Breast epithelium (tissue), 4 donors: Measurements from ENCODE around the gene CCDC183. TPM values are rescaled to one million over a fixed set of nuclear protein-coding genes. Genes with fewer than 3 reads are reported as not detected.
"Not testable (repeated sequence)": the region's sequence is repeated elsewhere in the genome, so short reads cannot be mapped to it uniquely, and the experiment has no call there.

Experiments
- DNase-seq, 2 donors: peaks; one replicate each; pipeline ENCODE4 v3.0.0-alpha.2; 2019; ENCODE audit warnings: low spot score in 2 of 2
- H3K27ac ChIP-seq, 2 donors: fragments of 200-600 bp; sonication (generic) in 1 of 2; one replicate each; pipeline ENCODE4 v1.5.1; 2016 to 2019; ENCODE audit warnings: mild to moderate bottlenecking in 1 of 2
- H3K27me3 ChIP-seq, 2 donors: fragments of 200-600 bp; sonication (generic) in 1 of 2; one replicate each; pipeline versions ENCODE4 v1.5.1 to v1.6.0; 2017 to 2019; ENCODE audit warnings: control low read depth in 1 of 2, mild to moderate bottlenecking in 1 of 2
- H3K36me3 ChIP-seq: fragments of 200-600 bp; one replicate; pipeline ENCODE4 v1.5.1; 2019
- H3K4me1 ChIP-seq, 2 donors: fragments of 200-600 bp; sonication (generic); one replicate each; pipeline ENCODE4 v1.5.1; 2016 to 2019; ENCODE audit warnings: control low read depth in 1 of 2
- H3K4me3 ChIP-seq, 3 donors: fragments of 200-600 bp; sonication (generic); 1 replicate in 2 of 3; 2 replicates in 1 of 3; pipeline ENCODE4 v1.5.1; 2016 to 2019; ENCODE audit warnings: mild to moderate bottlenecking in 3 of 3, moderate library complexity in 2 of 3
- H3K9me3 ChIP-seq, 2 donors: fragments of 200-600 bp; sonication (generic) in 1 of 2; one replicate each; pipeline ENCODE4 v1.5.1; 2016 to 2019; ENCODE audit warnings: control low read depth in 1 of 2
- CTCF ChIP-seq, 3 donors: fragments of 450-650 bp; IDR thresholded peaks; one replicate each; pipeline ENCODE4 v1.5.1; 2016 to 2017; ENCODE audit warnings: antibody characterized with exemption in 3 of 3, mild to moderate bottlenecking in 3 of 3, moderate library complexity in 3 of 3
- POLR2A ChIP-seq: fragments of 450-650 bp; IDR thresholded peaks from one replicate; pipeline ENCODE4 v1.6.1; 2016; ENCODE audit warnings: antibody characterized with exemption, mild to moderate bottlenecking, moderate library complexity
- POLR2AphosphoS5 ChIP-seq, 3 donors: sonication (generic); formaldehyde crosslinking; IDR thresholded peaks; one replicate each; pipeline ENCODE4 v1.6.1; 2017; ENCODE audit warnings: antibody characterized with exemption in 3 of 3
- intact Hi-C: fragments of 100-400 bp; cut with DNase I; formaldehyde crosslinking; loops from one replicate; pipeline ENCODE4 v1.15.1; 2023; ENCODE audit warnings: low total_unique reads
- total RNA-seq, 3 donors: library from RNA; depleted of rRNA; stranded (reverse); fragments of >200 nt; gene quantifications; one replicate each; pipeline ENCODE4 v1.1.0, GENCODE V29; 2016

The CCDC183 gene
- total RNA-seq, 3 donors from 2014 or later = 0.64 to 5.7 (median 5.6) TPM

GRCh38 chr9:136832581-136832980 is 36.4 kb downstream of the CCDC183 start:
- peaks cover 10% of the 10 kb centered on the region for H3K36me3 ChIP-seq

GRCh38 chr9:136833381-136834048 is 37.4 kb downstream of the CCDC183 start:
- H3K4me1 ChIP-seq, H3K4me3 ChIP-seq, H3K9me3 ChIP-seq, H3K27ac ChIP-seq, H3K27me3 ChIP-seq, H3K36me3 ChIP-seq, DNase-seq, intact Hi-C loops: not testable (repeated sequence)

More at GRCh38 chr9:136832581-136832980, 36.4 kb downstream of the CCDC183 start:
- no peak overlapping the region for H3K27ac ChIP-seq
- no peak overlapping the region for H3K4me3 ChIP-seq
- no peaks in the 10 kb centered on the region for H3K9me3 ChIP-seq
- intact Hi-C loops = no loop called here
- no peaks in the 10 kb centered on the region for H3K4me1 ChIP-seq
- no peak for TF ChIP-seq POLR2A
- no peaks in the 10 kb centered on the region for H3K27me3 ChIP-seq
- no peak for DNase-seq

GRCh38 chr9:136835162-136835931 is 39.2 kb downstream of the CCDC183 start:
- Histone ChIP-seq H3K9me3 (no peaks in the 10 kb centered on the region), H3K4me1 (no peaks in the 10 kb centered on the region), H3K27ac (no peak overlapping the region), H3K27me3 (no peaks in the 10 kb centered on the region), H3K4me3 (no peak overlapping the region), H3K36me3 (no peaks in the 10 kb centered on the region)
- intact Hi-C loops = no loop called here
- no peak for DNase-seq
- TF ChIP-seq CTCF (IDR thresholded peaks at IDR 0.05) = no peak
- no peak for TF ChIP-seq POLR2AphosphoS5 (IDR thresholded peaks at IDR 0.05)
- no peak for TF ChIP-seq POLR2A

- TF ChIP-seq POLR2A (no peak), POLR2AphosphoS5 (IDR thresholded peaks at IDR 0.05) (no peak), CTCF (IDR thresholded peaks at IDR 0.05) (no peak)
- no peak for DNase-seq
- H3K36me3 ChIP-seq = no peaks in the 10 kb centered on the region
- no peak overlapping the region for H3K4me3 ChIP-seq
- H3K9me3 ChIP-seq = no peaks in the 10 kb centered on the region
- intact Hi-C loops = no loop called here
- no peak overlapping the region for H3K27ac ChIP-seq
- no peaks in the 10 kb centered on the region for H3K4me1 ChIP-seq
- H3K27me3 ChIP-seq = no peaks in the 10 kb centered on the region
These were observed 40.1 kb downstream of the CCDC183 start for GRCh38 chr9:136835932-136836904.

- DNase-seq = no peak
- no peaks in the 10 kb centered on the region for H3K9me3 ChIP-seq
- no peak overlapping the region for H3K4me3 ChIP-seq
- no peaks in the 10 kb centered on the region for H3K4me1 ChIP-seq
- intact Hi-C loops = no loop called here
- H3K27me3 ChIP-seq = no peaks in the 10 kb centered on the region
- no peak overlapping the region for H3K27ac ChIP-seq
- H3K36me3 ChIP-seq = no peaks in the 10 kb centered on the region
- TF ChIP-seq CTCF (IDR thresholded peaks at IDR 0.05) = no peak
These were observed 41.2 kb downstream of the CCDC183 start for GRCh38 chr9:136837146-136837855.

- H3K4me1 ChIP-seq, DNase-seq, H3K9me3 ChIP-seq, H3K27me3 ChIP-seq, intact Hi-C loops, H3K36me3 ChIP-seq, H3K27ac ChIP-seq, H3K4me3 ChIP-seq: not testable (repeated sequence)
These were observed 41.7 kb downstream of the CCDC183 start for GRCh38 chr9:136837856-136838277.
